Suprapubic skin (tissue), 4 donors: ENCODE data around the gene PRSS53.
A peak's percentile ranks its signal among the peaks of the same experiment; 100 is the strongest.

Experiments used
- CTCF ChIP-seq, 2 donors: fragments of 200-600 bp in 1 of 2; fragments of 450-650 bp in 1 of 2; sonication (generic) in 1 of 2; IDR thresholded peaks; one replicate each; pipeline ENCODE4 v1.5.1; 2016 to 2019; ENCODE audit warnings: antibody characterized with exemption in 2 of 2, mild to moderate bottlenecking in 1 of 2, moderate library complexity in 1 of 2
- POLR2A ChIP-seq, 2 donors: fragments of 450-650 bp; IDR thresholded peaks; one replicate each; pipeline ENCODE4 v1.6.1; 2017; ENCODE audit warnings: antibody characterized with exemption in 2 of 2, mild to moderate bottlenecking in 2 of 2, moderate library complexity in 2 of 2
- POLR2AphosphoS5 ChIP-seq, 3 donors: sonication (generic); formaldehyde crosslinking; IDR thresholded peaks; one replicate each; pipeline ENCODE4 v1.6.1; 2017; ENCODE audit warnings: antibody characterized with exemption in 3 of 3

- TF ChIP-seq CTCF (IDR thresholded peaks at IDR 0.05) (no peak), POLR2A (IDR thresholded peaks at IDR 0.05) (peak; percentile 24 to 82), POLR2AphosphoS5 (IDR thresholded peaks at IDR 0.05) (peak in 2 of 3 donors; percentile 58 to 72)
Observed at GRCh38 chr16:31117384-31118222, 28.9 kb upstream of the PRSS53 start, which contains the start of gene KAT8.
